ENCODE results near the gene POLL.
A peak's percentile ranks its signal among the peaks of the same experiment; 100 is the strongest.

The POLL gene

DNA sequence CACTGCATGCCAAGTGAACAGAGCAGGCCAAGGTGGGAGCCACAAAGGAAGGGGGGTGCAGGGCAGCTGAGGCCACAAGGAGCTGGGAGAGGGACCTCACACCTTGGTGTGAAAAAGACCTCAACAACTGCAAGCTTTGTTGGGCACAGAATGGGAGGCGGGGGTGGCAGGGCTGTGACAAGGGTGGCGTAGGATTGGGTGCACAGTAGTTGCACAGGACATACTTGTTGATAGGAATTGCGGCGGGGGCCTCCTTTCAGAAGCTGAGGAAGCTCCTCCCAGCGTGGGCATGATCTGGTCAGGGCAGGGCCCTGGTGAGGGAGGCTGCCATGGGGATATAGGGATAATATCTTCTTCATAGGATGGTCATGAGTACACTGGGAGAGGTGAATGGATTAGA lies 25.8 kb downstream of the POLL start:
- no peak for TF ChIP-seq CTCF (conservative IDR thresholded peaks at IDR 0.05; ENCODE audit: low read depth)
- DNase-seq (ENCODE audit: low spot score), result no peak
- POLR2A ChIA-PET (ENCODE audit: low non-redundant PET), result no interaction called here
- CTCF ChIA-PET, result interaction anchor here (0.5 to 1.6 kb wide), 2 partner anchors 22 to 348 kb away, joined by 3 to 4 read pairs; no protein-coding TSS in a partner anchor
- no peak overlapping the region for H3K27ac ChIP-seq

DNA sequence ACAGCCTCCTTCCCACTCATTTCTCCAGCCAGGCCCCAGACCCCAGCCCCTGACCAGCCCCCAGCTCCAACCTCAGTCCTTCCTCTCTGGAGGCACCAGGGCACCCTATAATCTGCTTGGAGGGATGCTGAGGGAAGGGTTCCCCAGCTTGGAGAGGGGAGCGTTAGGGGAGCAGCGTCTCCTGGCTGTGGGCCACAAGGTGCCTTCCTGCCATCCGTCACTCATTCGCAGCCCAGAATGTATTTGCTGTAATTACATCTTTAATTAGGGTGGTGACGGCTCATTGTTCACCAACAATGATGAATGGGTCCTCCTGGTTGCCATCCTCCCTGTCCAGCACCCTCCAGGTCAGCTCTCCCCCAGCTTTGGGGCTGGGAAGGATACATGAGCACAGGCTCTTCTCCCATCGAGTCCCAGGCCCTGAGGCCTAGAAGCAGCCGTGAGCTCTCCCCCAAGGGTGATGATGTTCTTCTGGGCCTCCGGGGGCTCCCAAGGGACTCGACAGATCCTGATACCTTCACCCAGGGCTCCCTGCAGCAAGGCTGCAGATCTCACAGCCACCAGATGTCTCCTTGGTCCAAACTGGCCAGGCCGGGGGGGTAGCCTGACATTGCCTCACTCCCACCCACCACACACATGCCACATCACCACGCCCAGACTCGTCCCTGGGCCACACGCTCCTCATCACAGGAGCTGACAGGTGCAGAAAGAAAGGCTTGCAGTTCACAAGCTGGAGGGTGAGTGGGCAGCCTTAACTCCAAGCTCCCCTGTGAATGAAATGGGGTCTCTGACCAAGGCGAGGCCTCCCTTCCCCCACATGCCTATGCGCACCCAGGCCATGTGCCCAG lies 26.8 kb downstream of the POLL start:
- TF ChIP-seq CTCF (conservative IDR thresholded peaks at IDR 0.05; ENCODE audit: low read depth), result no peak
- DNase-seq (ENCODE audit: low spot score), result no peak

DNA sequence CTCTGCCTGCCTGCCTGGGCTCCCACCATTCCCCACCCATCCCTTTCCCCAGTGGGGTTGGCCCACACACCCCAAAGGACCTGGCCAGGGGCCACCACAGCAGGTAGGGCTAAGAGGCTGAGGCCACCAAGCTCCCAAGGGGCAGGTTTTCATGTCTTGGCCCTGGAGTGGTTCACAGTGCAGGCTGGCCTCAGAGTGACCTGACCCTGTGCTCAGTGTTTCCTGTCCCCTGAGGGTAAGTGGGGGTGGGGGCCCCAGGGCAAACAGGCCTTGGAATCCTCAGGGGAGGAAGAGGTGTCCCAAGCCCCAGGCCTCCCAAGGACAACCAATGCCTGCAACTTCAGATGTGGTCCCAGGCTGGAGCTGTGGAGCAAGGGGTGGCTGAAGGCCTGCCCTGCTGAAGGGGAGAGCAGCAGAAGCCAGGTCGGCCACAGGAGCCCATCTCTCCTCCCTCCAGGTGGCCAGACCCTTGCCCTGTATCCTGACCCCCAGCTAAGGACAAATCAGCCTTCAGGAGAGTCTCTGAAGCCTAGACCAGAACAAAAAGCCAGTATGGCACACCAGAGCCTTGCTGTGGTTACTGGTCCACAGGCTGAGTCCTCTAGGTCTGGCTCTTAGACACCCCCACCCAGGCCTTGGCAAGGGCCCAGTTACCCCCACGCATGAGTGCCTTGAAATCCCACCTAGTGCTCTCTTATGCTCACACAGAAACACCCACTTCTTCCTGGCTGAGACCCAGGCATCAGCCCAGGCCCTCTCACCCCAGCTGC lies 27.6 kb downstream of the POLL start:
- CTCF ChIA-PET, result interaction anchor here (0.8 to 1.8 kb wide), 3 partner anchors 9 to 346 kb away, joined by 3 to 9 read pairs (median 4); no protein-coding TSS in a partner anchor

More for the DNA sequence above, 26.8 kb downstream of the POLL start:
- ChIA-PET CTCF (interaction anchor here (0.6 to 1.8 kb wide), 4 partner anchors 9 to 460 kb away, joined by 3 to 9 read pairs (median 4); no protein-coding TSS in a partner anchor), POLR2A (ENCODE audit: low non-redundant PET) (no interaction called here)
- no peak overlapping the region for H3K27ac ChIP-seq

GRCh38 chr10:101559596-101560297 lies 28.3 kb downstream of the POLL start:
- ChIA-PET CTCF (interaction anchor here (0.8 to 1.8 kb wide), 4 partner anchors 10 to 346 kb away, joined by 3 to 9 read pairs (median 5); no protein-coding TSS in a partner anchor), POLR2A (ENCODE audit: low non-redundant PET) (no interaction called here)
- DNase-seq (ENCODE audit: low spot score), result no peak
- no peak for TF ChIP-seq CTCF (conservative IDR thresholded peaks at IDR 0.05; ENCODE audit: low read depth)
- peak overlapping the region; percentile 78 for H3K27ac ChIP-seq

More for the DNA sequence above, 27.6 kb downstream of the POLL start:
- no peak for DNase-seq (ENCODE audit: low spot score)
- POLR2A ChIA-PET (ENCODE audit: low non-redundant PET), result no interaction called here
- no peak overlapping the region for H3K27ac ChIP-seq
- TF ChIP-seq CTCF (conservative IDR thresholded peaks at IDR 0.05; ENCODE audit: low read depth), result no peak

- no peak for DNase-seq (ENCODE audit: low spot score)
- peak overlapping the region; percentile 78 for H3K27ac ChIP-seq
- TF ChIP-seq CTCF (conservative IDR thresholded peaks at IDR 0.05; ENCODE audit: low read depth), result no peak
- CTCF ChIA-PET, result interaction anchor here (0.6 to 1.6 kb wide), 7 partner anchors 8 to 345 kb away, joined by 3 to 7 read pairs (median 3); no protein-coding TSS in a partner anchor
- POLR2A ChIA-PET (ENCODE audit: low non-redundant PET), result no interaction called here
Measured at GRCh38 chr10:101558671-101559595, 29.1 kb downstream of the POLL start.
